HG02970 (cell line): ENCODE measurements around the gene INO80D.
"Not testable (repeated sequence)": the region's sequence is repeated elsewhere in the genome, so short reads cannot be mapped to it uniquely, and the experiment has no call there.

Source experiments
- ATAC-seq: cut with Tn5 transposase; IDR thresholded peaks from one replicate; pipeline ENCODE4 v1.9.1; 2021; ENCODE audit warnings: mild to moderate bottlenecking, moderate library complexity, moderate number of reproducible peaks; ENCODE audit not compliant: unreplicated experiment, low FRiP score

INO80D gene, protein sequence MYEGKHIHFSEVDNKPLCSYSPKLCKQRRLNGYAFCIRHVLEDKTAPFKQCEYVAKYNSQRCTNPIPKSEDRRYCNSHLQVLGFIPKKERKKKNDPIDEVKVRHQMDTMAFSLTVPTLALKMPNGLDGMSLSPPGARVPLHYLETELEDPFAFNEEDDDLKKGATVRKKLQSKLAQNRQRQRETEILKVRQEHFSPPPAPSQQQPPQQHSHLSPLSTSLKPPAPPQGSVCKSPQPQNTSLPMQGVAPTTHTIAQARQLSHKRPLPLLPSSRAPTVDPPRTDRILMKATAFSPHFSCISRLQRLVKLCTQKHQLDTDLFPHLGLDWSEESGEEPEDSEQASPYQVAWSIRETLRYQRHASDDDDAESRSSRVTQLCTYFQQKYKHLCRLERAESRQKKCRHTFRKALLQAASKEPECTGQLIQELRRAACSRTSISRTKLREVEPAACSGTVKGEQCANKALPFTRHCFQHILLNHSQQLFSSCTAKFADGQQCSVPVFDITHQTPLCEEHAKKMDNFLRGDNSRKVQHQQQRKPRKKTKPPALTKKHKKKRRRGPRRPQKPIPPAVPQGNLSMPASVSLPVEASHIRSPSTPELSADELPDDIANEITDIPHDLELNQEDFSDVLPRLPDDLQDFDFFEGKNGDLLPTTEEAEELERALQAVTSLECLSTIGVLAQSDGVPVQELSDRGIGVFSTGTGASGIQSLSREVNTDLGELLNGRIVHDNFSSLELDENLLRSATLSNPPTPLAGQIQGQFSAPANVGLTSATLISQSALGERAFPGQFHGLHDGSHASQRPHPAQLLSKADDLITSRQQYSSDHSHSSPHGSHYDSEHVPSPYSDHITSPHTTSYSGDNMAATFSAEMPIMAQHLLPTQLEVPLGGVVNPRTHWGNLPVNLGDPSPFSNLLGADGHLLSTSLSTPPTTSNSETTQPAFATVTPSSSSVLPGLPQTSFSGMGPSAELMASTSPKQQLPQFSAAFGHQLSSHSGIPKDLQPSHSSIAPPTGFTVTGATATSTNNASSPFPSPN

DNA sequence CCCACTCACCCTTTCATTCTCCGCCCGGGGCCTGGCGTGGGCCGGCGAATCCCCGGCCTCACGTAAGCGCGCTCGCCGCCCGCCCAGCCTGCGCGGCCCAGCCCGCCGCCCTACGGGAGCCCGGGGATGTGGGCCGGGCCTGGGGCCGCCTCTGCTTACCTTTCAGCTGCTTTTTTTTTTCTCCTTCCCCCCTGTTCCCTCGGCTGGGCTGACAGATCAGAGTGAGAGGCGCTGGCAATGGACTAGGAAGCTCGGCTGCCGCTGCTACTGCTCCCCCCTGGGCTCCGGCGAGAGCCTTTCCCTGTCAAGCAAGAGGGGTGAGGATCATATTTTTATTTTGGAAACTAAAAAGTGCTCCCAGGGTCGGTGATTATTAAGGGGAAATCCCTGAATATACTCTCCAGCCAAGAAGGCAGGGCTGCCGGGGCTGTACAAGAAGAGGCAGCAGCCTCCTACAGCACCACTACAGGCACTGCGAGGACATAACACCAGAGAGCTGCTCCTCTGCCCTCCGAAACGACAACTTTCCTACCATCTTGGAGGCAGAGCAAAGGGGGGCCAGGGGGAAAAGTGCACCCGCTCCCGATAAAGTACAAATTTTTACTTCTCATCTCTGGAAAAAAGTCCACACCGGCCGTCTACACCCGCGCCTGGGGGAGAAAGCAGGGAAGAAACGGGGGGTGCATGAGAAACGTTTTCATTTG is at the start of gene INO80D:
Gene INO80D, minus strand, starts transcription at position 433 of the 704 bp plus-strand sequence. CDS start 23,158 bp downstream, outside the sequence.
- ATAC-seq: peak; percentile 85

DNA sequence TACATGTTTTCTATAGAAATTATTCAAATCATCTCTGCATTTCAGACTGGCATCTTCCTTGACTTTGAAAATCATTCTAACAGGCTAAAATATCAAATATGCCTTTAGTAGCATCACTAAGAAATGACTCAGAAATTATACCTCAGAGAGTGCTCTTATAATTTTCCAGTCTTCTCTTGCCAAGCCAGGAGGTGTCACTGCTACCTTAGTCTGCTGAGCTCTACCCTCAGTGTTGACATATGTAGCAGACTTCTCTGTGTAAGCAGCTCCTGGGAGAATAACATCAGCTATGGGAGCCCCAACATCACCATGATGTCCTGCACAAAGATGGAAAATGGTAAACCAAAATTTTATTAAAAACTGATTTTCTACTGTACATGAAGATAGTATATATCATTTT is 41.7 kb upstream of the INO80D start:
- ATAC-seq: no peak

DNA sequence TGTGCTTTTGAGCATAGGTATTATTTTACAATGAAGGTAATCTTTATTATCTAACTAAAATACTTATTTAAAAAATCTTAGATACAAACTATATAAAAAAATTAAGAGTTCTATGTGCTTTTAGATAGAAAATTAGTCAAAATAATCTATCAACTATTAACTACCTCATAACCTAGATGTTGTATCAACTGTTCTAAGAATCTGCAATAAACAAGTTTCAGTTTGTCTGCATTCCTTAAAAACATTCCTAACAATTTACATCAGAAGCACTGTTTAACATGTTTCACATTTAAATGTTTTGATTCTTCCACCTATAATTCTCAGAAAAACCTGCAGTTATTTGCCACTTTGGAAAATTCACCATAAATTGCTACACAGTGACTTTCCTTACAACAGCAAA is 39.9 kb upstream of the INO80D start:
- no peak for ATAC-seq

DNA sequence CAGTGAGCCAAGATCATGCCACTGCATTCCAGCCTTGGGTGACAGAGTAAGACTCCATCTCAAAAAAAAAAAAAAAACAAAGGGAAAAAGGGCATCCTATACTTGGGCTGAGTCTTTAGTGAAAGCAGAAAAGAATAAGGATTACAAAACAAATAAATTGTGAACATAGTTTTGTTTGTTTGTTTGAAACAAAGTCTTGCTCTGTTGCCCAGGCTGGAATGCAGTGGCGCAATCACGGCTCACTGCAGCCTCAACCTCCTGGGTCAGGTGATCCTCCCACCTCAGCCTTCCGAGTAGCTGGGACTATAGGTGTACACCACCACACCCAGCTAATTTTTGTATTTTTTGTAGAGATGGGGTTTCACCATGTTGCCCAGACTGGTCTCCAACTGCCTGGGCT is 36.6 kb upstream of the INO80D start:
- ATAC-seq: not testable (repeated sequence)

DNA sequence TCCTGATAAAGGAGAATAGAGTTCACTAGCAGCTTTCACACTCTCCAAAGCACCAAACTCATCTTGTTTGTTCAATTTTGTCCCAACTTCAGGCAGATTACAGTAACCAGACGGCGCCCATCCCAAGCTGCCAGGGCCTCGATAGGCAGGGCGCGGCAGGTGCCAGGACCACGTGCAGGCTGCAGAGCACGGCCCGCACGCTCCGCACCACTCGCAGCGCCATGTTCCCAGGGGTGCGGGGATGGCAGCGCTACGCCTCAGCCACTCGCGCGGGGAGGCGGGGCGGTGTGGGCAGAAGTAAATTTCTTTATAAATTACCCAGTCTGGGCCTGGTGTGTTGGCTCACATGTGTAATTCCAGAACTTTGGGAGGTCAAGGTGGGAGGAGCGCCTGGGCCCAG is 30.3 kb upstream of the INO80D start:
- ATAC-seq: no peak

DNA sequence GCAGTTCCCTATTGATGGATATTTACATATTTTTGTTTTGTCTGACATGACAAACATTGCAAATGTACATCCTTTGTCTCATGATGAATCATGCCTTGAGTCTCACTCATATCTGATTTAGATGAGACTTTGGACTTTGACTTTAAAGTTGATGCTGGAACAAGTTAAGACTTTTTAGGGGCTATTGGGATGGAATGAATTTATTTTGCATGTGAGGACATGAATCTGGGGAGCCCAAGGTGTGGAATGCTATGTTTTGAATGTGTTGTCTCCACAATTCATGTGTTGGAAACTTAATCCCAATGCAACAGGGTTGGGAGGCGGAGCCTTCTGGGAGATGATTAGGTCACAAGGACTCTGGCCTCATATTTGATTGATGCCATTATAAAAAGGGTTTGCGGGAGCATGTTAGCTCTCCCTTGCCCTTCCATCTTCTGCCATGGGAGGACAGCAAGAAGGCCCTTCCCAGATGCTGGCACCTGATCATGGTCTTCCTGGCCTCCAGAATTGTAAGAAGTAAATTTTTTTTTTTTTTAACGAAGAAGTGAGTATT is 29.1 kb upstream of the INO80D start:
- ATAC-seq: no peak

DNA sequence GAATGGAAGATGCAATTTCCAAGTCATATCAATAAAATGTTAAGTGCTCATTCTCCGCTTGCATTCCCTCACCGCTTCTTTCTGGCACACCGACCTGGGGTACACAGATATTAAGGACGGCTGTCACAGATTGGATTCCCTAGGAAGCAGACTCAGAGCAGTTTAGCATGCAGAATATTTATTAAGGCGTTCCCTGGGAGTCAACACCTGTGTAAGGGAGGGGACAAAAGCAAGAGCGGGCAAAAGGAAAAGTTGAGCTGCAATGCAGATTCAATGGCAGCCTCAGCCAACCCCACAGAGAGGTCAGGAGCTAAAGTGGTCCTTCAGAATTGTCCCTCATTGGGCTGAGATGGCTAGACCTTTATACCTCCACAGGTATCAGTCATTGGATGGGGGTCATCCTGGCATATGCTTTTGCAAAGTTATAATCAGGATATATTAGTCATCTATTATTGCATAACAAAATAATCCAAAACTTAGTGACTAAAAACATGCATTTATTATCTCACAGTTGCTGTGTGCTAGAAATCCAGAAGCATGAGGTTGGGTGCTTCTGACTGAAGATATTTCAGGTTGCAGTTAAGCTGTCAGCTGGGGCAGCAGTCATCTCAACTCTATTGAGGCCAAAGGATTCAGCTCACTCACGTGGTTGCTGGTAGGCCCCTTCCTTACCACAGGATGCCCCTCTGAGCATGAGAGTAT is 27.0 kb upstream of the INO80D start:
- ATAC-seq: no peak

DNA sequence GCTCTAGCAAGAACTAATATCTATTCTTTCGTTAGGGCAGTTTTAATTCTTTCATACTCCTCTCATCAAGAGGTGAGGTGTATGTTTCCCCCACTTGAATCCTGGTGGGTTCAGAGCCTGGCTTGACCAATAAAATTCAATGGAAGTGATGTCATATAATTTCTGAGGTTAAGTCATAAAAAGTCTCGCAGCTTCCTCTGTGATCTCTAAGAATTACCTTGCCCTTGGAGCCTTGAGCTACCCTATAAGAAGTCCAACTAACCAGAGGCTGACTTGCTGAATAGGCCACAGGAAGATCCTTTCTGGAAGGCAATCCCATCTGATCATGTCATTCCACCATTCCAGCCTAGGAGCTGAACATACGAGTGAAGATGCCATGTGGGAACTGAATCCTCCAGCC is 26.1 kb upstream of the INO80D start:
- ATAC-seq: no peak

DNA sequence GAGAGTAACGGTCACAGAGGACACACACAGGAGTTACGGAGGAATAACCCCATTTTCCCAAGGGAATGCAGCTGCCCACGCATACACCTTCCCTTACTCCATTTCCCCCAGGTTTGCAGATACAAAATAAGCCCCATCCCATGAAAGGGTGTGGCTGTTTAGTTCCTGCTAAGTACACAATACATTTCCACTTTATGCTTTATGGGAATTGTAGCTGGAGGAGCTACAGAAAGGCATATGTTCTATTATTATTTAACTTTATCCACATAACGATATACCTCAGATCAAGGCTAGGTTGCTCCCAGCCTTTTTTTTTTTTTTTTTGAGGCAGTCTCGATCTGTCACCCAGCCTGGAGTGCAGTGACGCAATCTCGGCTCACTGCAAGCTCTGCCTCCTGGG is 22.7 kb upstream of the INO80D start:
- no peak for ATAC-seq

DNA sequence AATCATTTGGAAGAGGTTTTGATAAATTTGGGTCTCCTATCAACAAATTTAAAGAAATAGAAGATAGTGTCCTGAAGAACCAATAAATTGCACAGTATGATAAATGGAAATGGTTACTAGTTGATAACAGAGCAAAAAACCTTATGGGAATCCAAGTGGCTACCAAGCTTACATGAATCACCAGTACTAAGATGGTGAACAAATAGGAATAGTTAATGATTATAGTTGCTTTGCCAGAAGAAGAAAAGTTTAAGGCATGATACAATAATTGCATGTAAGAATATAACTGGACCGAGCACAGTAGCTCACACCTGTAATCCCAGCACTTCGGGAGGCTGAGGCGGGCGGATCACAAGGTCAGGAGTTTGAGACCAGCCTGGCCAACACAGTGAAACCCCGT is 19.6 kb upstream of the INO80D start:
- ATAC-seq: no peak

DNA sequence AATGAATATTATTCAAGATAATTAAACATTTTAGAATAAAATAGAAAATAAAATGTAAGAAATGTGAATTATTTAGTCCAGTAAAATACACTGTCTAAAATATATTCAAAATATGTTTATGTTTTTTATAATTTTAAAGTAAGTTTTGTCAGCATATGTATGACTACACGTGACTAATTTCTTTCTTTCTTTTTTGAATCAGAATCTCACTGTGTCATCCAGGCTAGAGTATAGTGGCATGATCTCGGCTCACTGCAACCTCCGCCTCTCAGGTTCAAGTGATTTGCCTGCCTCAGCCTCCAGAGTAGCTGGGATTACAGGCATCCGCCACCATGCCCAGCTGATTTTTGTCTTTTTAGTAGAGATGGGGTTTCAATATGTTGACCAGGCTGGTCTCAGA is 19.1 kb upstream of the INO80D start:
- ATAC-seq: no peak

DNA sequence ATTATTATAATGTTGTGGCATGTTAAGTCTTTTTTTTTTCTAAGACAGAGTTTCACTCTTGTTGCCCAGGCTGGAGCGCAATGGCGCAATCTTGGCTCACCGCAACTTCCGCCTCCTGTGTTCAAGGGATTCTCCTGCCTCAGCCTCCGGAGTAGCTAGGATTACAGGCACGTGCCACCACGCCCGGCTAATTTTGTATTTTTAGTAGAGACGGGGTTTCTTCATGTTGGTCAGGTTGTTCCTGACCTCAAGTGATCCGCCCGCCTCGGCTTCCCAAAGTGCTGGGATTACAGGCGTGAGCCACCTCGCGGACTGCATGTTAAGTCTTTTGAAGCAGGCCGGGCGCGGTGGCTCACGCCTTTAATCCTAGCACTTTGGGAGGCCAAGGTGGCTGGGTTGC is 12.9 kb upstream of the INO80D start:
- ATAC-seq: not testable (repeated sequence)

DNA sequence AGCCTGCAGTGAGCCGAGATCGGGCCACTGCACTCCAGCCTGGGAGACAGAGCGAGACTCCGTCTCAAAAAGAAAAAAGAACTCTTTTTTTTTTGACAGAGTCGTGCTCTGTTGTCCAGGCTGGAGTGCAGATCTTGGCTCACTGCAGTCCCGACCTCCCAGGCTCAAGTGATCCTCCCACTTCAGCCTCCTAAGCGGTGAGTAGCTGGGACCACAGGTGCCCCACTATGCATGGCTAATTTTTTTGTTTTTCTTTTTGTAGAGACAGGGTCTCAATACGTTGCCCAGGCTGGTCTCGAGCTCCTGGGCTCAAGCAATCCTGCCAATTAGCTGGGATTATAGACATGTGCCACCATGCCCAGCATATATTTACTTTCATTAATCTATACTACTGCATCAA is 12.5 kb upstream of the INO80D start:
- no peak for ATAC-seq

DNA sequence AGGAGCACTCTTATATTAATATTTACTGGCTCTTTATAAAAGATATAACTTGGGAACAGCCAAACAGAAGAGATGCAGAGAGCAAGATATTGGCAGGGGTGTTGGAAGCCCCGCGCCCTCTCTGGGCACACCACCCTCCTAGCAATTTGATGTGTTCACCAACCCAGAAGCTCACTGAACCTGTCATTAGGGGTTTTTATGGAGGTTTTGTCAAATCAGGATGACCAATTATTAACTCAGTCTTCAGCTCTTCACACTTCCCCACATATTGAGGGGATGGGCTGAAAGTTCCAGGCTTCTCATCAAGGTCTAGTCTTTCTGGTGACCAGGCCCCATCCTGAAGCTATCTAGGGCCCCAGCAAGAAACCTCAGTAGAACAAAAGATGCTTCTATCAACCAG is 10.9 kb upstream of the INO80D start:
- no peak for ATAC-seq

DNA sequence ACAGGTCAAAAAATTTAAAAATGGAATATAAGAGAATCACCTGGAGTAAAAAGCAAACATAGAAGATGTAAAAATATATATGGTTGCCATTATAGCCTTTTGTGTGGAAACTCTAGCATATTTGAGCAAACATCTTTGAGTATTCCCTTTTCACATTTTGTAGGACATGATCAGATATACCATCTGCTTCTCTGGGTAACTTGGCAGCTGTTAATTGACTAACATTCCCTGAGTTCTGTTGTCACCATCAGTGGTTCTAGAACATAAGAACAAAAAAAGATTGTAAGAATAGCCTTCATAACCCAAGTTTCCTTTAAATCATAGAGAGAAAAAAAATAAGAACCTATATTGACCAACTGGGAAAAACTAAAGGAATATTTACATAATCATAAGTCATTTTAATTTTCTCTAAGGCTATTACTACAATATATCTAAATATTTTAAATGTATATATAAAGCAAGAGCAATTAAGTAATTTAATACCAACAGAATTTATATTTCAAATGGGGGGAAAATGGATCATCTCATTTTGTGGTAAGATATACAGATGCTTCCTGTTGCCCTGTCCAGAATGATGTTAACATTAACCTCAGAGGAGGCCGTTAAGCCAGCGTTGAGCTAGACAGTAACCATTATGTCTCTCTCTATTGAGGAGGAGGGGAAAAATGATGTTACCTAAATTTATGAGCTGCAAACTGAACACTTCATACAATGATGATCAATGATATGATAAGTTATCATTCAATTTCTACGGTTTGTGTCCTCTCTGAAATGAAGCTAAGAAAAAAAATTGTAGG is 9.8 kb upstream of the INO80D start:
- ATAC-seq: no peak

DNA sequence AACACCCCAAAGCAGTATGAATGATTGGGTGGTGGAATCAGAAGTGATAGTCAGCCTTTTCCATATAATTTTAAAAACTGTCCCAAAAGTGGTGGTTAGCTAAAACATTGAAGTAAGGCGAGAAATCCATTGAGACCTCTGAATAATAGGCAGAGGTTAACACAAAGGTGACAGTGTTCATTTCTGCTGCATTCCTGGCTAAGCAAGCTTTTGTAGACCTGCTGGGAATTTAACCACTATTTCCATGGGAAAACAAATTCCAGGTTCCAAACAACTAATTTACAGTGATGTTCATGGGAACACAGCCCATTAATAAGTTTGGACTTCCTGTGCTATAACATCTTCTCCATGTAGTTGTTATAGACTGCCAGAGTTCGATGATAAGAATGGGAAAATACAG is 6.3 kb upstream of the INO80D start:
- no peak for ATAC-seq

DNA sequence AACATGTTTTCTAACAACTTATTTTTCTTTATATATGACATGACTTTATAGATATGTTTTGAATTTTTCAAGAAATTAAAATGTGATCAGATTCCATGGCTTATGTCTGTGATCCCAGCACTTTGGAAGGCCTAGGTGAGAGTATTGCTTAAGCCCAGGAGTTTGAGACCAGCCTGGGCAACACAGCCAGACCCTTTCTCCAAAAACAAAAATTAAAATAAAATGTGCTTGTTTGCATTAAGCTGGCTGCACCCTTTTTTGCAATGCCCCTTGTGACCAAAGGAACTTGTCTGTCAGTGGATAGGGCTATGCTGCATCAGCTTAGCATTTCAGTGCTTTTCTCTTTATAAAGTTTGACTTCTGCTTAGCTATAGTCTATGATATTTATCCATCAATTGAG is 2.3 kb upstream of the INO80D start:
- no peak for ATAC-seq

DNA sequence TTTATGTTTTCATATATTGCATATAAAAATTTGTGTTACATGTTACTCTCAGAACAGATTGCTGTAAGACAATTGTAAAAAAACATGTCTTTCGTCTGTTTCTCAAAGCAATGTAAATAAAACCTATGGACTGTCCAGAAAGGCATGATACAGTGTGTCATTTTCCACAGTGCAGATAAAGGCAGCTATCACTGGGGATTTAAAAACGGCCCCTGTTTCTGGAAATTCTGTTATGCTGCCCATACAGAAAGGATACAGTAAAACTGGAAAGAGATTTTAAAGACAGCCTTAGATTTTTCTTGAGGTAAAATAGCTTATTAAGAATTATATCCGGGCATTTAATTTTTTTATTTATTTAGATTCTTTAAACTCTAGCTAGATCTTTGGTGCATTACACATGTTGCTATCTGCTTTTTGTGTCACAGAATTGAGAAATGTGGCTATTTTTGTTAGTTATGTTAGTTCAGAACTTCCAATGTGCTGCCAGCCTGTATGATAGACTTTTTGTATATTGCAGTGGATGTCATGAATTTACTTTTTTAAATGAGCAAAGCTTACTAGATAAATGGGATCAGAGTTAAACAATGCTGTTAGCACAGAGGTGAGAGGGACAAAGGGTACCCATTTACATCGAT is 859 bp upstream of the INO80D start:
- no peak for ATAC-seq
